C4-2B (cell line): ENCODE results near the gene POU6F2.
"Not testable (repeated sequence)": the region's sequence is repeated elsewhere in the genome, so short reads cannot be mapped to it uniquely, and the experiment has no call there.

Experiments
- H3K27ac ChIP-seq: fragments of 450-650 bp; 2 replicates; pipeline ENCODE4 v1.5.1; 2017
- ZFX ChIP-seq: fragments of 450-650 bp; IDR thresholded peaks from 2 replicates; pipeline ENCODE4 v1.6.1; 2017
- TF ChIP-seq, protein P1 (sequence below): fragments of 450-650 bp; conservative IDR thresholded peaks from 2 replicates; pipeline ENCODE4 v1.5.1; 2017; ENCODE audit warnings: mild to moderate bottlenecking

POU6F2 gene

DNA sequence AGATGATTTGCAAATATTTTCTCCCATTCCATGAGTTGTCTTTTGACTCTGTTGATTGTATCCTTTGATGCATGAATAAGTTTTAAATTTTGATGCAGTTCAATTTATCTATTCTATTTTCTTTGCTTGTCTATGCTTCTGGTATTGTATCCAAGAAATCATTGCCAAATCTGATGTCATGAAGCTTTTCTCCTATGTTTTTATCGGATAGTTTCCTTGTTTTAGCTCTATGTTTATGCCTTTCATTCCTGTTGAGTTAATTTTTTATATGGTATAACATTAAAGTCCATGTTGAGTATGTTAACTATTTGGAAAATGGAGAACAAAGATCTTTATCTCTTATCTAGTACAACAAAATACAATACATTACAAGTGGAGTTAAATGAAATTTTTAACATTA lies 41.1 kb upstream of the POU6F2 start:
- no peak overlapping the region for H3K27ac ChIP-seq
- no peak for TF ChIP-seq ZFX
- TF ChIP-seq, protein P1, sequence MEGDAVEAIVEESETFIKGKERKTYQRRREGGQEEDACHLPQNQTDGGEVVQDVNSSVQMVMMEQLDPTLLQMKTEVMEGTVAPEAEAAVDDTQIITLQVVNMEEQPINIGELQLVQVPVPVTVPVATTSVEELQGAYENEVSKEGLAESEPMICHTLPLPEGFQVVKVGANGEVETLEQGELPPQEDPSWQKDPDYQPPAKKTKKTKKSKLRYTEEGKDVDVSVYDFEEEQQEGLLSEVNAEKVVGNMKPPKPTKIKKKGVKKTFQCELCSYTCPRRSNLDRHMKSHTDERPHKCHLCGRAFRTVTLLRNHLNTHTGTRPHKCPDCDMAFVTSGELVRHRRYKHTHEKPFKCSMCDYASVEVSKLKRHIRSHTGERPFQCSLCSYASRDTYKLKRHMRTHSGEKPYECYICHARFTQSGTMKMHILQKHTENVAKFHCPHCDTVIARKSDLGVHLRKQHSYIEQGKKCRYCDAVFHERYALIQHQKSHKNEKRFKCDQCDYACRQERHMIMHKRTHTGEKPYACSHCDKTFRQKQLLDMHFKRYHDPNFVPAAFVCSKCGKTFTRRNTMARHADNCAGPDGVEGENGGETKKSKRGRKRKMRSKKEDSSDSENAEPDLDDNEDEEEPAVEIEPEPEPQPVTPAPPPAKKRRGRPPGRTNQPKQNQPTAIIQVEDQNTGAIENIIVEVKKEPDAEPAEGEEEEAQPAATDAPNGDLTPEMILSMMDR: no peak

DNA sequence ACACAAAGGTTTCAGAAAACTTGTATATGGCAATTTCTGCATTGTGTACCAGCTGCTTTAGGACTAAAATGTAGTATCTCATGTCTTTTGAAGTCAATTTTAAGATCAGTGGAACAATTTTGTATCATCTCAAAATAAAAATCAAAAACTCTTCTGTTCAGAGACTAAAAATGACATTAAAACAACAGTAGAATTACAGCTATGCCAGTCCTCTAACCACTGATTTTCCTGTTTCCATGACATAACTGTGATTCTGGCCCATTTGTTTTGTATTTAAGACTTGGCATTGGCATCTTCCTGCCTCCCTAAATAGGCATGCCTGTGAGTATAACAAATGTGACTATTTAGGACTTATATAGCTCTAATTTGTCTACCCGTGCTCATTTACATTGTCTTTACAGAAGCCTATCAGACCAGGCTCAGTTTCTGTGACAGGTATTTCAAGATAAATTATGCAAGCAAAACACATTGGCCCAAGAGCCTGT lies 39.7 kb upstream of the POU6F2 start:
- H3K27ac ChIP-seq: no peak overlapping the region
- no peak for TF ChIP-seq ZFX
- TF ChIP-seq, protein P1: no peak

DNA sequence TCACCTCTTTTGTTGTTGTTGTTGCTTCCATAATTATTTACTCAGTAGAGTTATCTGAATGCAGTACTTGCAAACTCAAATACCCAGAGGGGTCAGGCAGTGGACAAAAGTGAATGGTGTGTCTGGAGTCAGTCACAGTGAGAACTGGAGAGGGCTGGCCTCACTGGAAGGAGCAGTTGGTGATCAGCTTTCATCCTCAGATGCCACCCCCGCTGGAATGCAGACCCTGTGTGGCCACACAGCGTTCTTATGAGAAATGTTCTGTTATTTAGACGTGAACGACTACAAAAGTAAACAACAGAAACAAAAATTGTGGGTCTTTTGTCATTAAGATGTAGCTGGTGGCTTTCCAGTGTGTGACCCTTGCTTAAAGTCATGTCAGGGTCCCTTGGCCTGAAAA lies 39.1 kb upstream of the POU6F2 start:
- TF ChIP-seq, protein P1: no peak
- TF ChIP-seq ZFX: no peak
- H3K27ac ChIP-seq: no peak overlapping the region

DNA sequence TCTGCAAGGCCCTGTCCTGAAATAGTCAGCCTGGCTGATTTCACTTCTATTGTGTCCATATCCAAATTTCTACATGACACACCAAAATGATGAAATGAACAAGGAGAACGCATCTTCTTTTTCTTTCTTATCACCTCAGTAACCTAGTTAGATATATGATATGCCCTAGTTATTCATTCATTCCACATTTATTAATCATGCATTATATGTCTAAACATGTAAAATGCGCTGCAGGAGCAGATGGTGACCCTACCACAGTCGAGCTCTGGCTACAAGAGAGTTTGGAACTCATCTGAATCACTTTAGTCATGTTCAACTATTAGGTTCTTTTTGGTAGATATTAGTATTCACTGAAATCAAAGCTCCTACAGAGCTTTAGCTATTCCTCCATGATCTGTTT lies 36.9 kb upstream of the POU6F2 start:
- TF ChIP-seq ZFX: no peak
- TF ChIP-seq, protein P1: no peak
- no peak overlapping the region for H3K27ac ChIP-seq

DNA sequence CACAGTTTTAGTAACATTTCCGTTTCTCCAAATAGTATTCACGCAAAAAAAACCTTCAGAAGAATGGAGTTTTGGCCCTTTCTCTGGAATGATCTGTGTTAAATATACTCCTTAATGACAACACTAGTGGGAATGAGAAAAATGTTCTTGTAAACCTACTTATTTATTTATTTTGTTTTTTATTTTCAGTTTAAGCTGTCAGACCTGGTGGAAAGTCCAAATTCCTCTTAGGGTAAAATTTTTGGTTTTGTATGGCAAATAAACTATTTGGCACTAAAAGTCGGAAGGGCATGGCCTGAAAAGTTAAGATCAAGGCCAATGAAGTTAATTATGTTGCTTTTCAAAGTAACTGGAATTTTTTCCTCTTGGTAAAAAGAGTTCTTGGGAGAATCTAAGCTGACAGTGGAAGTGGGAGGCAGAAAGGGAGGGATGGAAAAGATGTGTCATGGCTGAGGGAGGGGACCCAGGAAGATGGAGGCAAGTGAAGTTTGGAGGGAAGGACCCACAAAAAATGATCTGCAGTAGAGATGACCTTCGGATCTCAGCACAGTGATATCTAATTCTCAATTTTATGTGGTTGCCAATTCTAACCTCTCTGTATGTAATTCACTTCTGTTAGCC lies 35.2 kb upstream of the POU6F2 start:
- TF ChIP-seq, protein P1: no peak
- no peak for TF ChIP-seq ZFX
- no peak overlapping the region for H3K27ac ChIP-seq

DNA sequence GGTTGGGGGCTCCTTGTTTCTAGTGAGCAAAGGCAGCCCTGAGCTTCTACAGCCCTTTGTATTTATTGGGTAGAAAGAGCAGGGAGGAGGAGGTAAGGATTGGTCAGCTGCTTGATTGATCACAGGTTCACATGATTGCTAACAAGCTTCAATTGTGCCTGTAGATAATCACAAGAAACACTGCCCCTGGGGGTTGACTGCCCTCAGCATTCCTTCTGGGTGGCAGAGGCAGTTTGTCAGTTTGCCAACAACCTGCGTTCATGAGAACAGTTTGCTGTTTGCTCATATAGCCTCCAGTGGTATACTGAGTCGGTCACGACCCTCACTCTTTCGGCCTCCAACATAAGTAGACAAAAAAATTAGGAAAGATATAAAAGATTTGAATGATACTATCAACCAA lies 30.2 kb upstream of the POU6F2 start:
- H3K27ac ChIP-seq: not testable (repeated sequence)

DNA sequence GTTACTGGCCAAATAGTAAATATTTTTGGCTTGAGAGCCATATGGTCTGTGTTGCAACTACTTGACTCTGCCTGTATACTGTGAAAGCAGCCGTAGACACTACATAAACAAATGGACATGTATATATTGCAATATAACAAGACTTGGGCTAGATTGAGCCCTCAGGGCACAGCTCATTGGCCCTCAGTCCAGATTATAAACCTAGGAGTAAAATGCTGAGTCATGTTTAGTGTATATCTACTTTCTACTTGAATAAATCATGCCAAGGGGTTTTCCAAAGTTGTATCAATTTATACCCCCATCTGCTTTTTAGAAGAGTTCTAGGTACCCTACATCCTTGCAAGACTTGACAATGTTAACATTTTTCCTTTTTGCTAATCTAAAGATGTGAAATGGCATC lies 27.4 kb upstream of the POU6F2 start:
- no peak for TF ChIP-seq ZFX
- TF ChIP-seq, protein P1: no peak
- no peak overlapping the region for H3K27ac ChIP-seq

DNA sequence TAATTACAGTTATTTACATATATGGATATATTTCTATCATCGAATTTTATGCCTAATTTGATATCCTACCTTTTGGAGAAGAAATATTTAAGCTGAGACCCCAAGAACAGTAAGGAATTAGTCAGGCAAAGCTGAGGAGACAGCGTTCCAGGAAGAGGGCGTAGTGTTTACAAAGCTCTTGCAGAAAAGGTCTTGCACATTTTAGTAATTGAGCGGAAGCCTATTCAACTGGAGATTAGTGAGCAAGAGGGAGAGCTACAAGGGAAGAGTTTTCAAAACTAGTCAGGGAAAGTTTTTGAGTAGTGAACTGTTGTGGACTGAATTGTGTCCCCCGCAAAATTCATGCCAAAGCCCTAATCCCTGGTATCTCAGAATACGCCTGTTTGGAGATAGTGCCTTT lies 26.5 kb upstream of the POU6F2 start:
- H3K27ac ChIP-seq: no peak overlapping the region
- TF ChIP-seq ZFX: no peak
- TF ChIP-seq, protein P1: no peak
